Colonic mucosa (tissue), 4 donors: ENCODE measurements around the gene LINC00237. TPM values are rescaled to one million over a fixed set of nuclear protein-coding genes. Genes with fewer than 3 reads are reported as not detected.

Source experiments
- DNase-seq: peaks from one replicate; pipeline ENCODE4 v3.0.0-alpha.2; 2020
- H3K27ac ChIP-seq: fragments of 200-600 bp; one replicate; pipeline ENCODE4 v1.8.0; 2021
- H3K27me3 ChIP-seq: fragments of 200-600 bp; one replicate; pipeline ENCODE4 v1.8.0; 2021
- H3K36me3 ChIP-seq: fragments of 200-600 bp; one replicate; pipeline ENCODE4 v1.8.0; 2021
- H3K4me1 ChIP-seq: fragments of 200-600 bp; one replicate; pipeline ENCODE4 v1.8.0; 2021; ENCODE audit warnings: mild to moderate bottlenecking
- H3K4me3 ChIP-seq: fragments of 200-600 bp; one replicate; pipeline ENCODE4 v1.8.0; 2021
- H3K9ac ChIP-seq, 2 donors: one replicate each; pipeline ENCODE4 v1.7.0; 2013; ENCODE audit warnings: control low read depth in 2 of 2, low read depth in 2 of 2, low read length in 2 of 2
- H3K9me3 ChIP-seq: fragments of 200-600 bp; one replicate; pipeline ENCODE4 v1.8.0; 2021
- CTCF ChIP-seq: fragments of 200-600 bp; IDR thresholded peaks from one replicate; pipeline ENCODE4 v1.8.0; 2022; ENCODE audit warnings: antibody characterized with exemption, mild to moderate bottlenecking
- intact Hi-C: fragments of 100-400 bp; cut with DNase I; formaldehyde crosslinking; loops from one replicate; pipeline ENCODE4 v1.14.1; 2022
- total RNA-seq, 2 donors: library from RNA; stranded (reverse); fragmentation: NEBNext Ultra II Directional in 1 of 2; extraction: Animal tissue kit (Norgen Biotek cat#: 25700) in 1 of 2; gene quantifications; one replicate each; pipeline ENCODE4 v1.2.1, GENCODE V29; 2021
- donor health status: healthy.
- donor health status: DM: no; HTN: no; CAD: no.
- donor health status: DM: no; HTN: no; CAD: no.

LINC00237 gene
- total RNA-seq, 2 donors from 2014 or later: not detected

GRCh38 chr20:21101932-21102575, 4.1 kb downstream of the LINC00237 start:
- Histone ChIP-seq H3K9me3 (no peaks in the 10 kb centered on the region), H3K27me3 (peaks cover 88% of the 10 kb centered on the region), H3K4me3 (peak overlapping the region; percentile 47), H3K27ac (no peak overlapping the region), H3K36me3 (no peaks in the 10 kb centered on the region), H3K4me1 (peaks cover 23% of the 10 kb centered on the region), H3K9ac (no peak overlapping the region)
- no peak for TF ChIP-seq CTCF
- peak; percentile 51 for DNase-seq
- intact Hi-C loops: no loop called here

- Histone ChIP-seq H3K9ac (peak overlapping the region in 1 of 2 donors; percentile 47), H3K27ac (no peak overlapping the region), H3K4me1 (peaks cover 23% of the 10 kb centered on the region), H3K4me3 (peak overlapping the region; percentile 47), H3K27me3 (peaks cover 84% of the 10 kb centered on the region), H3K36me3 (no peaks in the 10 kb centered on the region), H3K9me3 (no peaks in the 10 kb centered on the region)
- DNase-seq: peak; percentile 26
- intact Hi-C loops: no loop called here
- TF ChIP-seq CTCF: no peak
These were observed 4.7 kb downstream of the LINC00237 start for GRCh38 chr20:21101453-21101931.

GRCh38 chr20:21100578-21101452, 5.3 kb downstream of the LINC00237 start:
- peak; percentile 23 for DNase-seq
- Histone ChIP-seq H3K4me3 (peak overlapping the region; percentile 47), H3K27me3 (peaks cover 77% of the 10 kb centered on the region), H3K9me3 (no peaks in the 10 kb centered on the region), H3K36me3 (no peaks in the 10 kb centered on the region), H3K4me1 (peaks cover 23% of the 10 kb centered on the region), H3K9ac (peak overlapping the region; percentile 5 to 47), H3K27ac (no peak overlapping the region)
- intact Hi-C loops: no loop called here
- no peak for TF ChIP-seq CTCF

- no peak for TF ChIP-seq CTCF
- no peak overlapping the region for H3K27ac ChIP-seq
- no peak overlapping the region for H3K9ac ChIP-seq
- peak overlapping the region; percentile 47 for H3K4me3 ChIP-seq
- no peaks in the 10 kb centered on the region for H3K36me3 ChIP-seq
- intact Hi-C loops: no loop called here
- peak; percentile 45 for DNase-seq
- H3K9me3 ChIP-seq: no peaks in the 10 kb centered on the region
- H3K27me3 ChIP-seq: peaks cover 69% of the 10 kb centered on the region
- peaks cover 19% of the 10 kb centered on the region for H3K4me1 ChIP-seq
These were observed 6.2 kb downstream of the LINC00237 start for GRCh38 chr20:21099751-21100577.
